A673 (cell line): Measurements from ENCODE around the gene RCC2.

ENCODE experiments used
- EZH2 ChIP-seq: fragments of 200-600 bp; sonication (generic); IDR thresholded peaks from 2 replicates; pipeline ENCODE4 v1.6.1; 2017; ENCODE audit warnings: borderline replicate concordance, low read depth, mild to moderate bottlenecking, mixed read lengths, antibody characterized with exemption, low read length; ENCODE audit not compliant: poor library complexity, severe bottlenecking
- TF ChIP-seq, protein P1 (sequence below): fragments of 300-800, 200-600 bp; sonication (generic); conservative IDR thresholded peaks from 2 replicates; pipeline ENCODE4 v1.5.1; 2017; ENCODE audit warnings: low read depth, mild to moderate bottlenecking, antibody characterized with exemption, low read length, moderate library complexity, mixed read lengths

DNA sequence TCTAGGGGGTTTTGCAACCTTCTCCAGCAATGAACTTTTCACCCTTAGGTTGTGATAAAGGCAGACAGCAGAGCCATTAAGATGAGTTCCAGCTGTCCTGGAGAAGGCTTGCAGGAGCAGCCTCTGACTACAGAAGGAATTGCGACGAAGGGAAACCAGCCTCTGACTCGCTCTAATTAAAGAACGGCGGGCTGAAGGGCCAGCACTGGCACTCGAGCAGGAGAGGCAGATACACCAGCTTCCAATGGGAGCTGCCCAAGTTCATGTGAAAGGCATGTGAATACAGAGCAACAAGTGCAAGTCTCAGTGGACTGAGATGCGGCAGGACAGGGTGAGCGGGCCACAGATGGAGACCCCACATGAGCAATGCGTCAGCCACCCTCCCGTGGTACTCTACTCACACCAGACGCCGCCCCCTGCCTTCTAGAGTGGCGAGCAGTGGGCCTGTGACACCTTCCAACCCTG, 15.7 kb downstream of the RCC2 start:
- TF ChIP-seq EZH2, result no peak
- TF ChIP-seq, protein P1, sequence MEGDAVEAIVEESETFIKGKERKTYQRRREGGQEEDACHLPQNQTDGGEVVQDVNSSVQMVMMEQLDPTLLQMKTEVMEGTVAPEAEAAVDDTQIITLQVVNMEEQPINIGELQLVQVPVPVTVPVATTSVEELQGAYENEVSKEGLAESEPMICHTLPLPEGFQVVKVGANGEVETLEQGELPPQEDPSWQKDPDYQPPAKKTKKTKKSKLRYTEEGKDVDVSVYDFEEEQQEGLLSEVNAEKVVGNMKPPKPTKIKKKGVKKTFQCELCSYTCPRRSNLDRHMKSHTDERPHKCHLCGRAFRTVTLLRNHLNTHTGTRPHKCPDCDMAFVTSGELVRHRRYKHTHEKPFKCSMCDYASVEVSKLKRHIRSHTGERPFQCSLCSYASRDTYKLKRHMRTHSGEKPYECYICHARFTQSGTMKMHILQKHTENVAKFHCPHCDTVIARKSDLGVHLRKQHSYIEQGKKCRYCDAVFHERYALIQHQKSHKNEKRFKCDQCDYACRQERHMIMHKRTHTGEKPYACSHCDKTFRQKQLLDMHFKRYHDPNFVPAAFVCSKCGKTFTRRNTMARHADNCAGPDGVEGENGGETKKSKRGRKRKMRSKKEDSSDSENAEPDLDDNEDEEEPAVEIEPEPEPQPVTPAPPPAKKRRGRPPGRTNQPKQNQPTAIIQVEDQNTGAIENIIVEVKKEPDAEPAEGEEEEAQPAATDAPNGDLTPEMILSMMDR, result no peak
